ENCODE measurements around the gene TMEM9. TPM values are rescaled to one million over a fixed set of nuclear protein-coding genes. Genes with fewer than 3 reads are reported as not detected.

The TMEM9 gene
- total RNA-seq, 4 donors from 2014 or later, result 11.9 to 38.8 (median 13.0) TPM

DNA sequence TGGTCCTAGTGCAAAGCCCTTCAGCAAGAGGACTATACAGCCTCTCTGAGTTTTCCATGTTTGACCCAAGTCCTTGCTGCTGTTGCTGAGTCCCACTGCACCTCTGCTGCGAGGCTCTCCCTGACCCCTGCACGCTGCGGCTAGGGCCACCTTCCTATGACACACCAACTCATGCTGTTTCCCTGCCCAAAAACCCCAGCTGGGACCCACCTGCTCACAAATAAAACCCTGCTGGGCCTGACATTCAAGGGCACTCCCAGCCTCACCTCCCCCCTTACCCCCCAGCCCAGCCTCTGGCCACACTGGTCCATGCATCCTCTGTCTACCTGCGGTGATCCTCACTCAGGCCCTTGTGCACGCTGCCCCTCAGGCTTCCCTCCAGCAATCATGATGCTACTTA, 15.0 kb downstream of the TMEM9 start:
- Histone ChIP-seq H3K9me3 (no peaks in the 10 kb centered on the region), H3K27me3 (no peaks in the 10 kb centered on the region), H3K27ac (no peak overlapping the region), H3K4me1 (peaks cover 2 to 7% of the 10 kb centered on the region in 2 donors), H3K36me3 (peaks cover 0 to 19% of the 10 kb centered on the region in 2 donors), H3K4me3 (no peak overlapping the region)
- in situ Hi-C loops (cut with MboI; ENCODE audit: low sequenced_read_pairs in 4 of 4), result no loop called here
- ATAC-seq, result no peak
- TF ChIP-seq POLR2A (IDR thresholded peaks at IDR 0.05) (no peak), CTCF (IDR thresholded peaks at IDR 0.05 in 4 of 5, conservative IDR thresholded peaks at IDR 0.05 in 1 of 5) (no peak)
- intact Hi-C loops (cut with DNase I; ENCODE audit: low total_unique reads), result no loop called here
- DNase-seq, result peak in 1 of 2 donors; percentile 7

GRCh38 chr1:201138311-201138840, 15.9 kb downstream of the TMEM9 start:
- Histone ChIP-seq H3K27ac (peak overlapping the region in 2 of 4 donors; percentile 58 to 64), H3K4me3 (no peak overlapping the region), H3K27me3 (no peaks in the 10 kb centered on the region), H3K9me3 (no peaks in the 10 kb centered on the region), H3K4me1 (peaks cover 2 to 7% of the 10 kb centered on the region in 2 donors), H3K36me3 (peaks cover 0 to 15% of the 10 kb centered on the region in 2 donors)
- ATAC-seq (no peak), DNase-seq (no peak)
- in situ Hi-C loops (cut with MboI; ENCODE audit: low sequenced_read_pairs in 4 of 4) (no loop called here), intact Hi-C loops (cut with DNase I; ENCODE audit: low total_unique reads) (no loop called here)
- TF ChIP-seq CTCF (IDR thresholded peaks at IDR 0.05 in 4 of 5, conservative IDR thresholded peaks at IDR 0.05 in 1 of 5) (no peak), POLR2A (IDR thresholded peaks at IDR 0.05) (no peak)

GRCh38 chr1:201137579-201138310, 16.5 kb downstream of the TMEM9 start:
- in situ Hi-C loops (cut with MboI; ENCODE audit: low sequenced_read_pairs in 4 of 4) (no loop called here), intact Hi-C loops (cut with DNase I; ENCODE audit: low total_unique reads) (no loop called here)
- Histone ChIP-seq H3K36me3 (peaks cover 0 to 9% of the 10 kb centered on the region in 2 donors), H3K4me3 (no peak overlapping the region), H3K27me3 (no peaks in the 10 kb centered on the region), H3K4me1 (peaks cover 2 to 7% of the 10 kb centered on the region in 2 donors), H3K9me3 (no peaks in the 10 kb centered on the region), H3K27ac (peak overlapping the region in 3 of 4 donors; percentile 56 to 64 (median 58))
- TF ChIP-seq POLR2A (IDR thresholded peaks at IDR 0.05) (no peak), CTCF (IDR thresholded peaks at IDR 0.05 in 4 of 5, conservative IDR thresholded peaks at IDR 0.05 in 1 of 5) (no peak)
- peak; percentile 70 to 76 for ATAC-seq
- peak in 1 of 2 donors; percentile 55 for DNase-seq

DNA sequence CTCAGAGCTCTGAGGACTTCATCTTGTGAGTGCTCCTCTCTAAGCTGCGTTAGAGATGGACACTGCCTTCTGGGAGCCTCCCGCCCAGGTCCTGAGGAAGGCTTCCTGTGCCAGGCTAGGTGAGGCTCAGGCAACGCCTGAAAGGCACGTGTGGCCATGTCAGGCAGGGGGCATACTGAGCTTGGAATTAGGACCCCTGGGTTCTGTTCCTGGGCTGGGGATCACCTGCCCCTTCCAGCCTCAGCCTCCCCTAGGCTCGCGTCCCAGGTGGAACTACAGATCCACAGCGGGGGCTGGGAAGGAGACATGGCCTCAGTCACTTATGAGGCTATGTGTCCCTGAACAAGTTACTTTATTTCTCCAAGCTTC, 17.3 kb downstream of the TMEM9 start:
- no peak for DNase-seq
- peak overlapping the region in 1 of 4 donors; percentile 64 for H3K27ac ChIP-seq
- no peaks in the 10 kb centered on the region for H3K9me3 ChIP-seq
- H3K27me3 ChIP-seq, result no peaks in the 10 kb centered on the region
- peaks cover 0 to 7% of the 10 kb centered on the region in 2 donors for H3K36me3 ChIP-seq
- H3K4me3 ChIP-seq, result no peak overlapping the region
- in situ Hi-C loops (cut with MboI; ENCODE audit: low sequenced_read_pairs in 4 of 4) (no loop called here), intact Hi-C loops (cut with DNase I; ENCODE audit: low total_unique reads) (no loop called here)
- ATAC-seq, result no peak
- TF ChIP-seq POLR2A (IDR thresholded peaks at IDR 0.05) (no peak), CTCF (IDR thresholded peaks at IDR 0.05 in 4 of 5, conservative IDR thresholded peaks at IDR 0.05 in 1 of 5) (no peak)
- H3K4me1 ChIP-seq, result peaks cover 2 to 7% of the 10 kb centered on the region in 2 donors
